GM19099 (cell line): ENCODE results near the gene ENPP7.

ENCODE experiments used
- POLR2A ChIP-seq: IDR thresholded peaks from 3 replicates; pipeline ENCODE4 v1.6.1; 2011; ENCODE audit warnings: low read depth; ENCODE audit not compliant: insufficient read length; ENCODE audit errors: extremely low read depth

The ENPP7 gene

DNA sequence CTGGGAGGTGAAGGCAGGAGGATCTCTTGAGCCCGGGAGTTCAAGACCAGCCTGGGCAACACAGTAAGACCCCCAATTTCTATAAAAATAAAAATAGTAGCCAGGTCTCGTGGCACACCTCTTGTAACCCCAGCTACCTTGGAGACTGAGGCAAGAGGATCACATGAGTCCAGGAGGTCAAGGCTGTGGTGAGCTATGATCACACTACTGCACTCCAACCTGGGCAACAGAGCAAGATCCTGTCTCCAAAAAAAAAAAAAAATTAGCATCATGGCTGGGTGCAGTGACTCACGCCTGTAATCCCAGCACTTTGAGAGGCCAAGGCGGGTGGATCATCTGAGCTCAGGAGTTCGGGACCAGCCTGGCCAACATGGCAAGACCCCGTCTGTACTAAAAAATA is 40.5 kb downstream of the ENPP7 start:
- no peak for TF ChIP-seq POLR2A

GRCh38 chr17:79774561-79774975 is 43.8 kb downstream of the ENPP7 start:
- TF ChIP-seq POLR2A: no peak

- TF ChIP-seq POLR2A: no peak
Observed at GRCh38 chr17:79775632-79776031, 44.9 kb downstream of the ENPP7 start.

DNA sequence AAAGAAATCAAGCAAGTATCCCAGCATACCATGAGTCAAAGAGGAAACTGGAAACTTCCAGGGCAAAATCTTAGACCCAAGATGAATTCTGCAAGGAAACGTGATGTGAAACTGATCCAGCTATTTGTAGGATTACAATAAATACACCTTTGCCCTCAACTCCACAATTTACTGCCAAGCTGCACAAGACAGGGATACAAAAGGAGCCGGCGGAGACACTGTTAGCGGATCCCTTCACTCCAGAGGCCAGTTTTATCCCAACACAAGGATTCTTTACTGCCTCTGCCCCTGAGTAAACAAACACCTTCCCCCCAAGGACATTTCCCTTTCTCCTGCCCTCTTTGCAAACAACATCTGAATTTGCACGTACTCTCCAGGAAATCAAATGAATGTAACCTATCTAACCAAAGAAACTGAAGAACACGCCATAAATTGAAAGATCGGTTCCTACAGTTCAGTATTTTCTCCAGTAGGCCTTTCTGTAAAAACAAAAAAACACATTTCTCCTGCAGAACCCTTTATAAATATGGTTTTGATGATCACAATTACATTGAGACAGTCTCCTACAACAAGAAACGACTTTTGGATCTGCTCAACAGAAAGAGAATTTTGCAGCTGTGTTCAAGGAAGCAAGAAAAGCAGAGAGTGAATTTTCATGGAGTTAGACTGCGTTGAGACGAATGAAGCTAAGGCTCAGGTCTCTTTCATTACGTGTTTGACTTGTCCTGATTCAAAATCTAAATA is 45.8 kb downstream of the ENPP7 start:
- no peak for TF ChIP-seq POLR2A

GRCh38 chr17:79777120-79777893 is 46.6 kb downstream of the ENPP7 start:
- TF ChIP-seq POLR2A: no peak

GRCh38 chr17:79777894-79778503 is 47.3 kb downstream of the ENPP7 start, which contains the start of gene CBX2:
Gene CBX2 (plus strand): TSS chr17:79778148. CDS start chr17:79778236, 88 bp downstream.
- TF ChIP-seq POLR2A: no peak

DNA sequence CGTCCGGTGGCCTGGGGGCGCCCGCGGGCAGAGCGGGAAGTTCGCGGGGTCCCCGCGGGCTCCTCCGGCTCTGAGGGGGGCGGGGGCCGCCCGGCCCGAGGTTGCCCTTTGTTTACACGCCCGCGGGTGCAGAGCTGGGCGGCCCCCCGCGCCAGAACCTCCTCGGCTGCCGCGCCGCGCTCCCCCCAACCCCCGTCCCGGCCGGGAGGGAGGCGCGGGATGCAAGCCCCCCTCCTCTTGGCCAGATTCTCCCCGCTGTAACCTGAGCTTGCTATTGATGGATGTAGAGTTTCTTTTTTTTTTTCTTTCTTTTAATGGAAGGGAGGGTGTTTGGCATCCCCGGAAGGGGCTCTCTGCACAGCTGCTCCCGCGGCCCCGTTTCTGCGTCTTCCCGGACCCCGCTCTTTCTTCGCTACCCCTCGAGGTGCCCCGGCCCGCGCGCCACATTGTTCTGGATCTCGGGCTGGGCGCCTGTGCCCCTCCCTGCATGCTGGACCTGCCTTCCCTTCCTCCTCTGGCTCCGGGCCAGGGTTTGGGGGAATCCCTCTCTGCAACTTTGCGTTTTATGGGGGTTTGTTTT is 47.9 kb downstream of the ENPP7 start:
- TF ChIP-seq POLR2A: no peak

GRCh38 chr17:79779084-79779529 is 48.4 kb downstream of the ENPP7 start:
- TF ChIP-seq POLR2A: no peak

DNA sequence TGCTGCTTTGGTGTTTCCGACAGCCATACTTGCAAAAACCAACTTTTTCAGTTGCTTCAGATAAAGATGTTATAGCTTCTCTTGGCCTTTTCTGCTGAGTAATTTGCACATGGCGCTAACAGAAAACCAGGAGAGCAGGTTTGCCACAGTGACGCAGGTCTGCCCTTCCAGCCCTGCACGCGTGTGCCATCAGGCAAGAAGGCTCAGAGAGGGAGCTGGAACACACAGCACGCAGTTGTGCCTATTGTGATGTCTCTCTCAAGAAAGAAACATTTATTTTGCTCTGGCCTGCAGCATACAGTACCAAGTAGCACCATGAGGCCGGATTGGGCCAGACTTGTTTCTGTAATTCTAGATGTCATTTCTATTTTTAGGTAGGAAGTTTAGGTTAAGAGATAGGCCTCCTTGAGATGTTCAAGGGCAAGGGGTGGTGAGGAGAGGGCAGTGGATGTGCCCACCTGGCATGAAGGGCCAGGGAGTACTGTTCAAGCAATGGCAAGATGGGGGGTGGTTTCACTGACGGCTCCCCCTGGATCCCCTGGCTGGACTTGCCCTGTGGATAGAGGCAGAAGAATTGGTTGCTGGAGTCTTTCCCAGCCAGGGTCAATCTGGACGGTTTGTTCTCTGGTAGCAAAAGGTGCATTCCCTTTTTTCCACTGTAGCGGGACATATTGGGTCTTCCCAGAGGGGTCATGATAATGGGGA is 49.1 kb downstream of the ENPP7 start:
- TF ChIP-seq POLR2A: no peak

DNA sequence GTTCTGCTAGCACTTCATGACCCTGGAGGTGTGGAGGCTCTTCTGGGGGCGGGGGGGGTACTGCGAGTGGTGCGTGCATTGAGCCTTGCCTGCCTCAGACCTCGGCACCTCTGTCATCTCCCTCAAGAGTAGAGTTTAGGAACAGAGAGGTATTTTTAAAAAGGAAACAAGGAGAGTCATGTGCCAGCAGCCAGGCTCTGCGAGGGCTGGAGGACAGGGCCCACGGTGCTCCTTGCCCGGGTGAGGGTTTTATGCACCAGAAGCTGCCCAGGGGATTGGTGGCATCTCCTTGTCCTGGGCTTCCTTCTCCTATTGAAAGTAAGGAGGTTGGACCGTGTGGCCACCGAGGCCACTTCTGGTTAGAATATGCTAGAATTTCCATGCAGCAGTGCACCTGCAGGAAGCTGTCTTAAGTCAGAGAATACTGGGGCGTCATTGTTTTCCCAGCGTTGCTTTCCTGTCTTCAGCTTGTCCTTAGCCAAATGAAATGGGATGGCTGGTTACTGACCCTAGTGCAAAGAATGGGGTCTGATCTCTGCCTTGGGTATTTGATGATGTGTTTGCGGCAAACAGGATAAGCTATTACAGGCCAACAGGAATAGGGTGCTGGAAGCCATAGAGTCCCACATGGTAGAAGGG is 50.4 kb downstream of the ENPP7 start:
- no peak for TF ChIP-seq POLR2A

GRCh38 chr17:79781736-79782575 is 51.2 kb downstream of the ENPP7 start:
- no peak for TF ChIP-seq POLR2A

GRCh38 chr17:79783891-79784290 is 53.1 kb downstream of the ENPP7 start:
- TF ChIP-seq POLR2A: no peak

GRCh38 chr17:79784353-79785016 is 53.7 kb downstream of the ENPP7 start:
- no peak for TF ChIP-seq POLR2A
